Stomach smooth muscle (tissue), 2 donors: ENCODE results near the gene IRF2BP1.

Source experiments
- H3K27ac ChIP-seq: one replicate; pipeline ENCODE4 v1.7.0; 2013; ENCODE audit warnings: mild to moderate bottlenecking, low read length, inconsistent platforms
- H3K27me3 ChIP-seq, 2 donors: one replicate each; pipeline ENCODE4 v1.7.0; 2013; ENCODE audit warnings: low read length in 2 of 2; ENCODE audit not compliant: insufficient read depth in 2 of 2, control insufficient read depth in 1 of 2
- H3K36me3 ChIP-seq, 2 donors: one replicate each; pipeline ENCODE4 v1.7.0; 2013; ENCODE audit warnings: low read length in 2 of 2; ENCODE audit not compliant: control insufficient read depth in 2 of 2, insufficient read depth in 2 of 2
- H3K4me1 ChIP-seq: one replicate; pipeline ENCODE4 v1.7.0; 2013; ENCODE audit warnings: low read length; ENCODE audit not compliant: control insufficient read depth, insufficient read depth
- H3K4me3 ChIP-seq, 2 donors: one replicate each; pipeline ENCODE4 v1.7.0; 2013; ENCODE audit warnings: low read length in 2 of 2
- H3K9ac ChIP-seq, 2 donors: one replicate each; pipeline ENCODE4 v1.7.0; 2013; ENCODE audit warnings: low read length in 2 of 2, mild to moderate bottlenecking in 1 of 2
- H3K9me3 ChIP-seq, 2 donors: one replicate each; pipeline ENCODE4 v1.7.0; 2013; ENCODE audit warnings: low read length in 2 of 2; ENCODE audit not compliant: control insufficient read depth in 2 of 2
- donor health status: healthy.
- donor health status: Pancreatic carcinoma.

IRF2BP1 gene

GRCh38 chr19:45881082-45881908, 4.6 kb downstream of the IRF2BP1 start:
- Histone ChIP-seq H3K4me1 (peaks cover 45% of the 10 kb centered on the region), H3K9me3 (no peaks in the 10 kb centered on the region), H3K9ac (no peak overlapping the region), H3K27ac (no peak overlapping the region), H3K27me3 (peaks cover 2 to 10% of the 10 kb centered on the region in 2 donors), H3K36me3 (peaks cover 0 to 2% of the 10 kb centered on the region in 2 donors), H3K4me3 (no peak overlapping the region)

GRCh38 chr19:45879971-45880370, 6.0 kb downstream of the IRF2BP1 start:
- H3K27me3 ChIP-seq = peaks cover 5 to 10% of the 10 kb centered on the region in 2 donors
- no peak overlapping the region for H3K4me3 ChIP-seq
- H3K36me3 ChIP-seq = peaks cover 0 to 2% of the 10 kb centered on the region in 2 donors
- no peaks in the 10 kb centered on the region for H3K9me3 ChIP-seq
- no peak overlapping the region for H3K27ac ChIP-seq
- H3K4me1 ChIP-seq = peaks cover 35% of the 10 kb centered on the region
- H3K9ac ChIP-seq = no peak overlapping the region

- H3K4me3 ChIP-seq = no peak overlapping the region
- no peak overlapping the region for H3K27ac ChIP-seq
- no peak overlapping the region for H3K9ac ChIP-seq
- H3K4me1 ChIP-seq = peaks cover 26% of the 10 kb centered on the region
- H3K36me3 ChIP-seq = no peaks in the 10 kb centered on the region
- H3K9me3 ChIP-seq = no peaks in the 10 kb centered on the region
- peaks cover 5 to 10% of the 10 kb centered on the region in 2 donors for H3K27me3 ChIP-seq
Observed at GRCh38 chr19:45879055-45879454, 6.9 kb downstream of the IRF2BP1 start.

DNA sequence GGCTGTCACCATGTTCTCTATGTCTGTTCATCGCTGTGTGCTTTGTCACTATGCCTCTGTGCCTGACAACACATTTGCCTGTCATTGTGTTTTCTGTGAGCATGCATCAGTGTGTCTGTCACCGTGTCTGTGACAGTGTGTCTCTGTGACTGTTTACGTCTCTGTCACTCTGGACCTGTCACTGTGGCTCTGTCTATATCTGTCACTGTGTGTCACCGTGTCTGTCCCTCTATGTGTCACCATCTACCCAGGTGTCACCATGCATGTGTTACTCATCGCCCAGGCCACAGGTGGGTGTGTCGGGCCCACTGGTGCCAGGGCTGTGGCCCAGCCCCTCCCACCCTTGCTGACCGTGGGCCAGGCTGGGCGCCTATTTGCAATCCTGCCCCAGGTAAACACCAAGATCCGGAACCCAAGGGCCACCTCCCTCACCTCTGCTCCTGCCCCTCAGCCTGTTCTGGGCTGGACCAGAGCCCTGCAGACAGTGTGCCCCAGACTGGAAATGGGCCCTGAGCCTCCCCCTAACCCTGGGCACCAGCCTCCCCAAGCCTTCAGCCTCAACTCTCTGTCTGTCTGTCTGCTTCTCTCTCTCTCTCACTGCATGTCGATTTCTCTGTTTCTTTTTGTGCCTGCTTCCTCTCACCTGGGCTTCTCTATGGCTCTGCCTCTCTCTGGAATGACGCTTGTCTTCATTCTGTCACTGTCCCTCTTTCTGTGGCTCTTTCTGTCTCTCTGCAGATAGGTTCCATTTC, 7.7 kb downstream of the IRF2BP1 start:
- H3K9me3 ChIP-seq = no peaks in the 10 kb centered on the region
- H3K9ac ChIP-seq = no peak overlapping the region
- no peaks in the 10 kb centered on the region for H3K36me3 ChIP-seq
- H3K4me3 ChIP-seq = no peak overlapping the region
- H3K4me1 ChIP-seq = peaks cover 19% of the 10 kb centered on the region
- peaks cover 5 to 10% of the 10 kb centered on the region in 2 donors for H3K27me3 ChIP-seq
- H3K27ac ChIP-seq = no peak overlapping the region

- peaks cover 6% of the 10 kb centered on the region for H3K4me1 ChIP-seq
- H3K36me3 ChIP-seq = no peaks in the 10 kb centered on the region
- peak overlapping the region in 1 of 2 donors; percentile 8 for H3K4me3 ChIP-seq
- H3K27ac ChIP-seq = no peak overlapping the region
- no peaks in the 10 kb centered on the region for H3K9me3 ChIP-seq
- H3K9ac ChIP-seq = peak overlapping the region; percentile 35 to 36
- H3K27me3 ChIP-seq = peaks cover 5 to 10% of the 10 kb centered on the region in 2 donors
Observed at GRCh38 chr19:45876411-45877197, 9.3 kb downstream of the IRF2BP1 start.

DNA sequence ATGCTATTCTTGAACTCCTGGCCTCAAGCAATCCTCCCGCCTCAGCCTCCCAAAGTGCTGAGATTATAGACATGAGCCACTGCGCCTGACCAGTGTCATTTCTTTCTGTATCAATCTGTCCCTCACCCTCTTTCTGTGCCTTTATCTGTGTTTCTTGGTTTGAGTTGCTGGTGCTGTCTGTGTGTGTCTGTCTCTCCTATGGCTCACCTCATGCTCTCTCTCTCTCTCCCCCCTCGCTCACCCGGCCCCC, 9.9 kb downstream of the IRF2BP1 start:
- Histone ChIP-seq H3K36me3 (no peaks in the 10 kb centered on the region), H3K27me3 (peaks cover 5 to 10% of the 10 kb centered on the region in 2 donors), H3K9ac (peak overlapping the region; percentile 35 to 36), H3K4me3 (no peak overlapping the region), H3K9me3 (no peaks in the 10 kb centered on the region), H3K4me1 (peaks cover 6% of the 10 kb centered on the region), H3K27ac (no peak overlapping the region)

DNA sequence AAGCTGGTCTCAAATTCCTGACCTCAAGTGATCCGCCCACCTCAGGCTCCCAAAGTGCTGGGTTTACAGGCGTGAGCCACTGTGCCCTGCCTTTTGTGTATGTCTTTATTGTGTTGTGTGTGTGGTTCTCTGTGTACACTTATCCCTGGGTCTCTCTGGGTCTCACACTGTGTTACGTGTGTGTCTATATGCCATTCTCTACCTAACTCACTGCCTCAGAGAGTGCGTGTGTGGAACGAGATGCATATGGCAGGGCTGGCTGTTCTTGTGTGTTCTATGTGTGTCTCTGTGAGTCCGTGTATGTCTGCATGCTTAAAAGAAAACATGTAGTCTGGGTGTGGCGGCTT, 11.3 kb downstream of the IRF2BP1 start:
- no peak overlapping the region for H3K27ac ChIP-seq
- no peak overlapping the region for H3K9ac ChIP-seq
- no peak overlapping the region for H3K4me3 ChIP-seq
- H3K36me3 ChIP-seq = no peaks in the 10 kb centered on the region
- H3K4me1 ChIP-seq = peaks cover 6% of the 10 kb centered on the region
- no peaks in the 10 kb centered on the region for H3K9me3 ChIP-seq
- peaks cover 5 to 10% of the 10 kb centered on the region in 2 donors for H3K27me3 ChIP-seq

GRCh38 chr19:45873219-45873772, 12.6 kb downstream of the IRF2BP1 start:
- H3K9ac ChIP-seq = no peak overlapping the region
- peaks cover 5 to 8% of the 10 kb centered on the region in 2 donors for H3K27me3 ChIP-seq
- no peaks in the 10 kb centered on the region for H3K9me3 ChIP-seq
- no peaks in the 10 kb centered on the region for H3K36me3 ChIP-seq
- no peak overlapping the region for H3K27ac ChIP-seq
- peaks cover 6% of the 10 kb centered on the region for H3K4me1 ChIP-seq
- no peak overlapping the region for H3K4me3 ChIP-seq

DNA sequence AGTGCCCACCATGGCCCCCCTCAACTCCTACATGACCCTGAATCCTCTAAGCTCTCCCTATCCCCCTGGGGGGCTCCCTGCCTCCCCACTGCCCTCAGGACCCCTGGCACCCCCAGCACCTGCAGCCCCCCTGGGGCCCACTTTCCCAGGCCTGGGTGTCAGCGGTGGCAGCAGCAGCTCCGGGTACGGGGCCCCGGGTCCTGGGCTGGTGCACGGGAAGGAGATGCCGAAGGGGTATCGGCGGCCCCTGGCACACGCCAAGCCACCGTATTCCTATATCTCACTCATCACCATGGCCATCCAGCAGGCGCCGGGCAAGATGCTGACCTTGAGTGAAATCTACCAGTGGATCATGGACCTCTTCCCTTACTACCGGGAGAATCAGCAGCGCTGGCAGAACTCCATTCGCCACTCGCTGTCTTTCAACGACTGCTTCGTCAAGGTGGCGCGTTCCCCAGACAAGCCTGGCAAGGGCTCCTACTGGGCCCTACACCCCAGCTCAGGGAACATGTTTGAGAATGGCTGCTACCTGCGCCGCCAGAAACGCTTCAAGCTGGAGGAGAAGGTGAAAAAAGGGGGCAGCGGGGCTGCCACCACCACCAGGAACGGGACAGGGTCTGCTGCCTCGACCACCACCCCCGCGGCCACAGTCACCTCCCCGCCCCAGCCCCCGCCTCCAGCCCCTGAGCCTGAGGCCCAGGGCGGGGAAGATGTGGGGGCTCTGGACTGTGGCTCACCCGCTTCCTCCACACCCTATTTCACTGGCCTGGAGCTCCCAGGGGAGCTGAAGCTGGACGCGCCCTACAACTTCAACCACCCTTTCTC, 13.6 kb downstream of the IRF2BP1 start:
- no peak overlapping the region for H3K4me3 ChIP-seq
- H3K9me3 ChIP-seq = no peaks in the 10 kb centered on the region
- peaks cover 0 to 5% of the 10 kb centered on the region in 2 donors for H3K27me3 ChIP-seq
- H3K4me1 ChIP-seq = peaks cover 6% of the 10 kb centered on the region
- no peak overlapping the region for H3K27ac ChIP-seq
- H3K9ac ChIP-seq = no peak overlapping the region
- no peaks in the 10 kb centered on the region for H3K36me3 ChIP-seq

DNA sequence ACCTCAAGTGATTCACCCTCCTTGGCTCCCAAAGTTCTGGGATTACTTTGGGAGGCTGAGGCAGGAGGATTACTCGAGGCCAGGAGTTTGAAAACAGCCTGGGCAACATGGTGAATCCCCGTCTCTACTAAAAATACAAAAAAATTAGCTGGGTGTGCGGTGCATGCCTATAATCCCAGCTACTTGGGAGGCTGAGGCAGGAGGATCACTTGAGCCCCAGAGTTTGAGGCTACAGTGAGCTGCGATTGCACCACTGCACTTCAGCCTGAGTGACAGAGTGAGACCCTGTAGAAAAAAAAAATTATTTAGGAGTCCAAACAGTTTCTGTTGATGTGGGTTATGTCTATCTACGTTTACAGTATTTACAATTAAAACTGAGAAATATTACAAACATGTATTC, 15.1 kb downstream of the IRF2BP1 start:
- Histone ChIP-seq H3K9me3 (no peaks in the 10 kb centered on the region), H3K36me3 (no peaks in the 10 kb centered on the region), H3K4me1 (no peaks in the 10 kb centered on the region), H3K4me3 (no peak overlapping the region), H3K9ac (no peak overlapping the region), H3K27me3 (peaks cover 0 to under 1% of the 10 kb centered on the region in 2 donors), H3K27ac (no peak overlapping the region)
